D721Med (cell line): Measurements from ENCODE around the gene UBAC2.

Experiments used
- DNase-seq: peaks from one replicate; pipeline ENCODE4 v3.0.0; 2011; ENCODE audit warnings: low spot score; ENCODE audit not compliant: insufficient read length
- FAIRE-seq: peaks from 2 replicates; lab custom pipeline; 2011; peaks lifted over from hg19 to GRCh38; lab: Jason Lieb, UNC
- TF ChIP-seq, protein P1 (sequence below): IDR thresholded peaks from 2 replicates; pipeline ENCODE4 v1.5.1; 2012; ENCODE audit warnings: mild to moderate bottlenecking, control low read depth; ENCODE audit not compliant: insufficient read depth; ENCODE audit errors: missing control alignments

Gene UBAC2

DNA sequence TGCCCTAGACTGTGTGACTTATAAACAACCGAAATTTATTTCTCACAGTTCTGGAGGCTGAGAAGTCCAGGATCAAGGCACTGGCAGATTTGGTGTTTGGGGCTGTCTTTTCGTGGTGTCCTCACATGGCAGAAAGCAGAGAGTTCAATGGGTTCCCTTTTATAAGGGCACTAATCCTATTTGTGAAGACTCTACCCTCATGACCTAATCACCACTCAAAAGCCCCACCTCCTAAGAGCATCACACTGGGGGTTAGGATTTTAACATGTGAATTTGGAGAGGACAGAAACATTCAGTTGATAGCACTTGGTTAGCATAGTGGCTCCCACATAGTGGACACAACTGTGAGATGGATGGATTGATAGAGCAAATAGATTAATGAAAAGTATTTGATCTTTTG is 79.0 kb downstream of the UBAC2 start:
- DNase-seq (no peak), FAIRE-seq (no peak)
- TF ChIP-seq, protein P1, sequence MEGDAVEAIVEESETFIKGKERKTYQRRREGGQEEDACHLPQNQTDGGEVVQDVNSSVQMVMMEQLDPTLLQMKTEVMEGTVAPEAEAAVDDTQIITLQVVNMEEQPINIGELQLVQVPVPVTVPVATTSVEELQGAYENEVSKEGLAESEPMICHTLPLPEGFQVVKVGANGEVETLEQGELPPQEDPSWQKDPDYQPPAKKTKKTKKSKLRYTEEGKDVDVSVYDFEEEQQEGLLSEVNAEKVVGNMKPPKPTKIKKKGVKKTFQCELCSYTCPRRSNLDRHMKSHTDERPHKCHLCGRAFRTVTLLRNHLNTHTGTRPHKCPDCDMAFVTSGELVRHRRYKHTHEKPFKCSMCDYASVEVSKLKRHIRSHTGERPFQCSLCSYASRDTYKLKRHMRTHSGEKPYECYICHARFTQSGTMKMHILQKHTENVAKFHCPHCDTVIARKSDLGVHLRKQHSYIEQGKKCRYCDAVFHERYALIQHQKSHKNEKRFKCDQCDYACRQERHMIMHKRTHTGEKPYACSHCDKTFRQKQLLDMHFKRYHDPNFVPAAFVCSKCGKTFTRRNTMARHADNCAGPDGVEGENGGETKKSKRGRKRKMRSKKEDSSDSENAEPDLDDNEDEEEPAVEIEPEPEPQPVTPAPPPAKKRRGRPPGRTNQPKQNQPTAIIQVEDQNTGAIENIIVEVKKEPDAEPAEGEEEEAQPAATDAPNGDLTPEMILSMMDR: no peak

DNA sequence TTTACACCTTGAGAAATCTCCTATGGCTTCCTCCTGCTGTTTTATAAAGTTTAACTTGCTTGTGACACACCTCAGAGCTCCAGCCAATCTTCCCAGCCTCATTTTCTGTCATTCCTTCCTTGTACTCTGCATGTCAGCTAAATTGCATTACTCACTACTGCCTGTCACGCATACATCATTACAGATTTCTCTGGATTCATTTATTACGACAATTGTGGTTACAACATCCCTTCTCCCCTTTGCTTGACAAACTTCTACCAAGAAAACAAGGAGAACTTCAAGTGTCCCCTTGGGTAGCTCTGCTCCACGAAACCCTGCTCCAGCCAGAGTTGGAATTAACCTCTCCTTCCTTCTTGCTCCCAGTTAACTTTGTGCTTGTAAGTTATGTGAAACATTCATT is 79.5 kb downstream of the UBAC2 start:
- DNase-seq: no peak
- no peak for FAIRE-seq
- TF ChIP-seq, protein P1: no peak

DNA sequence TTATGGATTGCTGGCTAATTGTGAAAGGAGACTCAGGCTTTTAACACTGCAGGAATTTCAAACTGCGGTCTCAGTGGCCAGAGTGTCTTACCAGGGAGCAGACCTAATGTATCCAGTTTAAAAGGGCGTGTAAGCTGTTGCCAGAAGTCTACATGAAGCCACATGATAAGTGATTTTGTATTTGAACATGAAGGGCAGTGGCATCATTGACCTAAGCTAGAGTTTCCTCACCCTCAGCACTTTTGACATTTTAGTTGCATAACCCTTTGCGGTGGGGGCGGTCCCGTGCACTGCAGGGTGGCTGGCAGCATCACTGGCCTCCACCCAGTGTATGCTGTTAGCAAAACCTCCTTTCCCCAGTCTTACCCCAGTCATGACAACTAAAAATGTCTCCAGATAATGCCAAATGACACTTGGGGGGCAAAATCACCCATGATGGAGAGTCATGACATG is 81.2 kb downstream of the UBAC2 start:
- FAIRE-seq: no peak
- no peak for DNase-seq
- TF ChIP-seq, protein P1: no peak

DNA sequence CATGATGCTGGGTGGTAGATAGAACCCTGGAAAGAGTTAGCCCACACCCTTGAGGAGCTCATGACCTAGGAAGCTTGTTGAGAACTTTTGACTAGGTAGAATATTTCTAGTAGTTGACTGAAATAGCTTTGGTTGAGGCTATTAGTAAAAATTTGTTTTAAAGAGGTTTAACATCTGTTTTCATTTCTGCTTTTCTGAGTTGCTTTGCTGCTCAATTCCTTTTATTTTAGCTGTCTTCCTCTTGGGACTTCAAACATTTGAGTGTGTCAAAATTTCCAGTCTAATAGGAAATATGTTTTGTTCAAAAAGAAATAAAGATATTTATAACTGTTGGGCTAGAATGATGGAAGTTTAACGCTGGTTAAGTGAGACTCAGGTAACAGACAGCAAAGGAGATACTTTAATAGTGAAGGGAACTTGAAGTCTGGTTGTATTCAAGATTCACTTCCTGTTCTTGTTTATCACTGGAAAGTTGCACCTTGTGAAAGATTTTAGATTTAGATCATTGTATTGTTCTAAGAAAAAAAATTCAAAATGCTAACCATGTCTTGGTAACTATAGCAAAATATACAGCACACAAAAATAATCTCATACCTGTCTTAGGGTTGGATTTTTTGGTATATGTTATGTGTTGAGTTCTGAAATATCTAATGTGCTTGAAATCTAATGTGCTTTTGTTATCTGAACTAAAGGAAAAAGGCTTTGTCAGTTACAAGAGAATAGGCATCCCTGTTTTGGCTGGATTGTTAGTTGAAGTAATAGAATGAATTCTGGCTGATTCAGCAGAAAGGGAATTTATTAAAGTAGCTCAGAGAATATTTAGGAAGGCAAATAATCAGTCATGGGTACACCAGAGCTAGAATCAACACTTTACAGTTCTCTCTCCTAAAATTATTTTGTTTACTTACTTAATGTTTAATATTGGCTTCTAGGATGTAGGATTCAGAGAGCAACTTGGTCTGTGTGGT is 81.9 kb downstream of the UBAC2 start:
- TF ChIP-seq, protein P1: no peak
- DNase-seq (no peak), FAIRE-seq (no peak)

DNA sequence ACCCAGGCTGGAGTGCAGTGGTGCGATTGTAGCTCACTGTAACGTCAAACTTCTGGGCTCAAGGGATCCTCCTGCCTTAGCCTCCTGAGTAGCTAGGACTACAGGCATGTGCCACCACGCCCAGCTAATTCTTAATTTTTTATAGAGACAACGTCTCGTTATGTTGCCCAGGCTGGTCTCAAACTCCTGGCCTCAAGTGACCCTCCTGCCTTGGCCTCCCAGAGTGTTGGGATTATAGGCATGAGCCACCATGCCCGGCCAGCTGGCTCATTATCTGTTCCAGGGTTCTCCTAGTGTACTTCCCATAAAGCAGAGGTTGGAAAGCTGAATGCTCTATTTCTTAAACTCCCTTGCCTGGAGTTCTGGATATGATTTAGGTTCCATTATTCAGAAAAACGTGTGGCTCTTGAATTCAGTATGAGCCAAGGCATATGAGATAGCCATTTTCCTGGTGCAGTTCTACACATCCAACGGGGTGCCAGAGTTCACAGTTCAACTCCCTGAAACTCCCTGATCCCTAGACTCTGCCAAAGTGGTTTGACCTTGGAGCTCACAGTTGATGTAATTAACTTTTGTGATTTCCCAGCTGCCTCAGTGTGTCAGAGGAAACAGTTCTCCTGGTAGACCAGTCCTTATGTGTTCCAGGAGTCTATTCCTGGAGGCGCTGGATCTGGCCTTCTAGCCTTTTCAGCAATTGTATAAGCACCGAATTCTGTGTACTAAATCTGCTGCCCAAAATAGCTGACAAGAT is 85.0 kb downstream of the UBAC2 start:
- DNase-seq (no peak), FAIRE-seq (no peak)
- TF ChIP-seq, protein P1: no peak

DNA sequence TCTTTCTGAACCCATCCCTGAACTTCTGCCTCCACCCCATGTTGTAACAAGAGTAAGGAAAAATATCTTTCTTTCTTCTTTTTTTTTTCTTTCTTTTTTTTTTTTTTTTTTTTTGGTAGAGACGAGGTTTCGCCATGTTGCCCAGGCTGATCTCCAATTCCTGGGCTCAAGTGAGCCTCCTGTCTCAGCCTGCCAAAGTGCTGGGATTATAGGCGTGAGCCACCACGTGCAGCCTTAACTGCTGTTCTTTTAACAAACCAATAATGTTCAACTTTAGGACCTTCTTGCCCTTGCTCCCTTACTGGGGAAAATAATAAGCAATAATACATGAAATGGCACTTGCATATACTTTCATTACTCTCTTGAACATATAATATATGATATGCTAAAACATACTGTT is 86.9 kb downstream of the UBAC2 start:
- TF ChIP-seq, protein P1: no peak
- DNase-seq (no peak), FAIRE-seq (no peak)

DNA sequence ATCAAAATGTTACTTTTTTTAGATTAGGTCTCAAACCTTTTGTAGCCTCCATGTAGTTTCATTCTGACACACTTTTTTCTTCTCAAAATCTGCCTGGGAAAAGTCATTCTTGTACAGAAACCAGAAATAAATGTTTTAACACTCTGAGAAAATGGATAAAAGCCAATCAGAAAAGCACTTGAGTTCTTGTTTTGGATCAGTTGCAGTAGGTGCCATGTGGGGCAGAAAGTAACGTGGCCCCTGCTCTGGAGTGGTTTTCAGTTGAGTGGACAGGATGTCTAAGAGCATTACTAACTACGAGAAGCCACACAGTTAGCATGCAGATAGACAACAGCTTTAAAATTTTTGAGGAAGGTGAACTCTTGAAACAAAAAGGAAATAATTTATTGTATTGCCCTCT is 87.4 kb downstream of the UBAC2 start:
- TF ChIP-seq, protein P1: no peak
- no peak for FAIRE-seq
- DNase-seq: no peak
